ENCODE results near the gene OR2V1.

- TF ChIP-seq POLR2A (IDR thresholded peaks at IDR 0.05) (no peak), CTCF (IDR thresholded peaks at IDR 0.05) (no peak)
Measured at GRCh38 chr5:181084621-181085195, 46.3 kb downstream of the OR2V1 start.
